Measurements from ENCODE around the gene PTH2R.

- TF ChIP-seq CTCF (IDR thresholded peaks at IDR 0.05 in 2 of 3, conservative IDR thresholded peaks at IDR 0.05 in 1 of 3; ENCODE audit: borderline replicate concordance in 1 of 3, insufficient read depth in 1 of 3, low read depth in 2 of 3, low read length in 2 of 3) (no peak), ZFX (IDR thresholded peaks at IDR 0.05) (no peak), MAX (IDR thresholded peaks at IDR 0.05) (no peak), POLR2A (IDR thresholded peaks at IDR 0.05; ENCODE audit: borderline replicate concordance, extremely low read depth, insufficient read depth, insufficient read length) (no peak)
These were observed 86.6 kb downstream of the PTH2R start for GRCh38 chr2:208493186-208493585.

All from HCT116 (cell line).